K562 (cell line): ENCODE measurements around the gene ALDH5A1. TPM values are rescaled to one million over a fixed set of nuclear protein-coding genes. Genes with fewer than 3 reads are reported as not detected.

ENCODE experiments used
- ATAC-seq: fragments of 200-7000 bp; cut with Tn5 transposase; 3 replicates; pipeline ENCODE4 v1.9.1; 2020; ENCODE audit warnings: moderate library complexity
- BruUV-seq: library from RNA; stranded (reverse); fragments of 400-500 nt; replicated peaks from 2 replicates; lab custom pipeline; 2021; lab: Mats Ljungman, UMichigan
- CTCF ChIA-PET: fragments of 300-600 bp; formaldehyde crosslinking; extraction: SDS; loops from one replicate; lab custom pipeline; 2021; ENCODE audit warnings: low intra/inter-chr PET ratio; lab: Yijun Ruan, JAX
- POLR2A ChIA-PET: fragments of 300-600, 350-650 bp; sonication (Branson Sonifier 250); formaldehyde crosslinking; extraction: SDS; loops from one replicate; lab custom pipeline; 2021; ENCODE audit warnings: antibody characterized with exemption, inconsistent platforms; lab: Yijun Ruan, JAX
- DNase-seq, 4 experiments: peaks; one replicate each; pipeline versions ENCODE4 v3.0.0 to v3.0.0-alpha.2; 2011 to 2018; ENCODE audit warnings: low spot score in 3 of 4, mixed read lengths in 3 of 4; ENCODE audit errors: extremely low read depth in 1 of 4
- FAIRE-seq: peaks from 2 replicates; lab custom pipeline; 2011; peaks lifted over from hg19 to GRCh38; lab: Jason Lieb, UNC
- H2AFZ ChIP-seq: 2 replicates; pipeline ENCODE4 v1.6.0; 2011; ENCODE audit warnings: low read depth, low read length, control low read depth, inconsistent platforms
- H3K27ac ChIP-seq: fragments of 200-600 bp; 3 replicates; pipeline ENCODE4 v1.8.0; 2011; ENCODE audit warnings: low read depth, mild to moderate bottlenecking, control low read depth, inconsistent platforms, low read length, moderate library complexity, mixed read lengths; ENCODE audit errors: extremely low read depth
- H3K27me3 ChIP-seq, 2 experiments: fragments of 300-600 bp in 1 of 2; 2 replicates in 1 of 2; 3 replicates in 1 of 2; pipeline versions ENCODE4 v1.6.0 to v1.8.0; 2011; ENCODE audit warnings: inconsistent platforms in 2 of 2, low read length in 2 of 2, mild to moderate bottlenecking in 1 of 2, mixed read lengths in 1 of 2, moderate library complexity in 1 of 2; ENCODE audit not compliant: control insufficient read depth in 2 of 2, insufficient read depth in 2 of 2
- H3K36me3 ChIP-seq: fragments of 300-600 bp; 3 replicates; pipeline ENCODE4 v1.8.0; 2011; ENCODE audit warnings: mild to moderate bottlenecking, low read length, inconsistent platforms; ENCODE audit not compliant: control insufficient read depth, insufficient read depth
- H3K4me1 ChIP-seq, 2 experiments: fragments of 200-600 bp in 1 of 2; replicated peaks in 1 of 2; 2 replicates in 1 of 2; 3 replicates in 1 of 2; pipeline versions ENCODE4 v1.5.1 to v1.8.0; 2011; ENCODE audit warnings: inconsistent platforms in 2 of 2, low read length in 2 of 2, mild to moderate bottlenecking in 1 of 2, mixed read lengths in 1 of 2, moderate library complexity in 1 of 2; ENCODE audit not compliant: control insufficient read depth in 2 of 2, insufficient read depth in 2 of 2
- H3K4me2 ChIP-seq: 2 replicates; pipeline ENCODE4 v1.6.1; 2011; ENCODE audit warnings: low read length, control low read depth, inconsistent platforms, mixed read lengths; ENCODE audit not compliant: insufficient read depth
- H3K4me3 ChIP-seq: fragments of 200-600 bp; sonication (generic), shearing (Covaris generic); 2 replicates; pipeline ENCODE4 v1.5.1; 2016; ENCODE audit warnings: control low read depth, inconsistent platforms
- H3K79me2 ChIP-seq: fragments of 200-600 bp; 3 replicates; pipeline ENCODE4 v1.8.0; 2011; ENCODE audit warnings: low read length, inconsistent platforms; ENCODE audit not compliant: control insufficient read depth, insufficient read depth
- H3K9ac ChIP-seq, 2 experiments: 2 replicates each; pipeline versions ENCODE4 v1.6.0 to v1.6.1; 2011; ENCODE audit warnings: low read depth in 2 of 2, low read length in 2 of 2, control low read depth in 1 of 2, inconsistent platforms in 1 of 2, mild to moderate bottlenecking in 1 of 2, mixed read lengths in 1 of 2; ENCODE audit not compliant: insufficient read depth in 1 of 2
- H3K9me1 ChIP-seq: one replicate; pipeline ENCODE4 v1.6.0; 2011; ENCODE audit warnings: inconsistent platforms, mild to moderate bottlenecking, low read length, moderate library complexity; ENCODE audit not compliant: control insufficient read depth, insufficient read depth
- H3K9me3 ChIP-seq: replicated peaks from 2 replicates; pipeline ENCODE4 v1.5.1; 2011; ENCODE audit warnings: low read depth, low read length, inconsistent platforms; ENCODE audit not compliant: control insufficient read depth, insufficient read depth
- H4K20me1 ChIP-seq: replicated peaks from 2 replicates; pipeline ENCODE4 v1.6.1; 2011; ENCODE audit warnings: low read length, inconsistent platforms, mixed read lengths; ENCODE audit not compliant: control insufficient read depth, insufficient read depth
- RERE ChIP-seq: sonication (generic); formaldehyde crosslinking; IDR thresholded peaks from 2 replicates; pipeline ENCODE4 v1.8.0; 2023; ENCODE audit warnings: missing genetic modification reagents, mild to moderate bottlenecking, borderline replicate concordance
- TEAD4 ChIP-seq, 2 experiments: sonication (generic) in 1 of 2; formaldehyde crosslinking in 1 of 2; IDR thresholded peaks; 2 replicates each; pipeline versions ENCODE4 v1.6.1 to v1.8.0; 2012 to 2022; ENCODE audit warnings: borderline replicate concordance in 1 of 2, inconsistent platforms in 1 of 2, low read length in 1 of 2, mild to moderate bottlenecking in 1 of 2, missing genetic modification reagents in 1 of 2
- ZBTB7A ChIP-seq: IDR thresholded peaks from 2 replicates; pipeline ENCODE4 v1.6.1; 2011; ENCODE audit warnings: low read depth, mild to moderate bottlenecking, low read length, moderate library complexity, borderline replicate concordance; ENCODE audit not compliant: control insufficient read depth
- ZNF232 ChIP-seq: sonication (generic); formaldehyde crosslinking; IDR thresholded peaks from 2 replicates; pipeline ENCODE4 v1.8.0; 2022; ENCODE audit warnings: mild to moderate bottlenecking, missing genetic modification reagents
- WGBS: fragments of 100-300 bp; shearing (Covaris generic); methylation state at CpG from one replicate; pipeline ENCODE4 v1.1.6; 2016; ENCODE audit warnings: low coverage, mixed read lengths; ENCODE audit not compliant: insufficient coverage; ENCODE audit errors: missing lambda C conversion rate; 5-methylcytosine and 5-hydroxymethylcytosine counted together
- in situ Hi-C: fragments of 300-500 bp; cut with MboI; formaldehyde crosslinking; loops from 4 replicates; pipeline ENCODE4 v1.15.0; 2018; ENCODE audit warnings: inconsistent platforms, mixed read lengths
- intact Hi-C: fragments of 100-400 bp; cut with micrococcal nuclease; formaldehyde crosslinking; loops from 2 replicates; pipeline ENCODE4 v1.14.2; 2022
- polyA plus RNA-seq, 8 experiments: library from polyadenylated mRNA; depleted of rRNA in 4 of 8; stranded (reverse) in 5 of 8; unstranded in 3 of 8; fragments of >200 nt; fragmentation: Nextera tagmentation in 2 of 8; fragmentation: Illumina TruSeq in 1 of 8; extraction: Ambion mirVana in 2 of 8; extraction: Trizol in 1 of 8; gene quantifications; 2 replicates each; pipeline versions ENCODE4 v1.2.1 to v1.2.3, GENCODE V29; 2011 to 2014; ENCODE audit warnings: inconsistent platforms in 1 of 8, missing spikeins in 1 of 8
- total RNA-seq, 7 experiments: library from RNA; depleted of rRNA in 6 of 7; stranded (reverse); fragments of >200 nt in 6 of 7; fragmentation: Illumina TruSeq in 2 of 7; extraction: Trizol in 2 of 7; gene quantifications; 2 replicates each; pipeline versions ENCODE4 v1.2.1 to v1.2.3, GENCODE V29; 2011 to 2021; ENCODE audit warnings: low replicate concordance in 1 of 7
- TF ChIP-seq, protein P1 (sequence below): fragments of 450-650 bp; IDR thresholded peaks from 2 replicates; pipeline ENCODE4 v1.6.1; 2016; ENCODE audit warnings: low read depth

Gene ALDH5A1
- total and polyA plus RNA-seq, 9 of the 15 experiments (the other 6 are each of a cell fraction or from before 2014, with no cell fraction given): 2.2 to 19.7 (median 9.5) TPM

DNA sequence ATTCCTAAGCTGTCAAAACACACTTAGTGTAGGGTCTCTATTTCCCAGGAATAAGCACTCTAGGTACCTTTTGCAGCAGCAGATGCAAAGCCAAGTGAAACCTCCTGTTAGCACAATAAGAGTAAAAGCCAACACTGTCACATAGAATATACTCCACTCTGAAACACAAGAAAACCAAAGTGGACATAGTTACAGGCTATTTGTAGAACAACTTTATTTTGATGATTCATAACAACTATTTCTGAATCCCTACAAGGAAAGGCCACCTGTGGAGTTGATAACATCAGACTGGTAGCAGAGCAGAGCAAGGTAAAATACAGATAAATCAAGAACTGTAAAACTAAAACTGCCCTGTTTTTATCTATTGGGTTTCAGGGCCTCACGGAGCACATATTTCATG is 59.7 kb downstream of the ALDH5A1 start:
- in situ Hi-C loops (no loop called here), intact Hi-C loops (no loop called here)
- ATAC-seq (no peak), DNase-seq (no peak), FAIRE-seq (no peak)
- WGBS: 5% methylated on average over 1 of the region's 1 CpG
- H3K36me3 ChIP-seq: no peaks in the 10 kb centered on the region
- no TSS peak for BruUV-seq
- H3K4me2 ChIP-seq: no peak overlapping the region
- no peak overlapping the region for H3K27ac ChIP-seq
- no peak overlapping the region for H3K4me3 ChIP-seq
- no peaks in the 10 kb centered on the region; the same call in 1 of the 2 replicates for H4K20me1 ChIP-seq
- no peak overlapping the region for H2AFZ ChIP-seq
- no peaks in the 10 kb centered on the region for H3K79me2 ChIP-seq
- ChIA-PET POLR2A (no interaction called here), CTCF (no interaction called here)
- no peaks in the 10 kb centered on the region for H3K9me3 ChIP-seq
- H3K4me1 ChIP-seq: no peaks in the 10 kb centered on the region
- H3K27me3 ChIP-seq: peaks cover 19 to 26% of the 10 kb centered on the region in 2 experiments
- H3K9ac ChIP-seq: no peak overlapping the region
- H3K9me1 ChIP-seq: peaks cover 3% of the 10 kb centered on the region
- TF ChIP-seq ZNF232 (CRISPR knock-in tag) (no peak), RERE (CRISPR knock-in tag) (no peak), ZBTB7A (no peak), TEAD4 (IDR thresholded peaks at IDR 0.05; ENCODE audit: low read length) (no peak), TEAD4 (CRISPR knock-in tag; IDR thresholded peaks at IDR 0.05; ENCODE audit: borderline replicate concordance) (no peak)
- TF ChIP-seq, protein P1, sequence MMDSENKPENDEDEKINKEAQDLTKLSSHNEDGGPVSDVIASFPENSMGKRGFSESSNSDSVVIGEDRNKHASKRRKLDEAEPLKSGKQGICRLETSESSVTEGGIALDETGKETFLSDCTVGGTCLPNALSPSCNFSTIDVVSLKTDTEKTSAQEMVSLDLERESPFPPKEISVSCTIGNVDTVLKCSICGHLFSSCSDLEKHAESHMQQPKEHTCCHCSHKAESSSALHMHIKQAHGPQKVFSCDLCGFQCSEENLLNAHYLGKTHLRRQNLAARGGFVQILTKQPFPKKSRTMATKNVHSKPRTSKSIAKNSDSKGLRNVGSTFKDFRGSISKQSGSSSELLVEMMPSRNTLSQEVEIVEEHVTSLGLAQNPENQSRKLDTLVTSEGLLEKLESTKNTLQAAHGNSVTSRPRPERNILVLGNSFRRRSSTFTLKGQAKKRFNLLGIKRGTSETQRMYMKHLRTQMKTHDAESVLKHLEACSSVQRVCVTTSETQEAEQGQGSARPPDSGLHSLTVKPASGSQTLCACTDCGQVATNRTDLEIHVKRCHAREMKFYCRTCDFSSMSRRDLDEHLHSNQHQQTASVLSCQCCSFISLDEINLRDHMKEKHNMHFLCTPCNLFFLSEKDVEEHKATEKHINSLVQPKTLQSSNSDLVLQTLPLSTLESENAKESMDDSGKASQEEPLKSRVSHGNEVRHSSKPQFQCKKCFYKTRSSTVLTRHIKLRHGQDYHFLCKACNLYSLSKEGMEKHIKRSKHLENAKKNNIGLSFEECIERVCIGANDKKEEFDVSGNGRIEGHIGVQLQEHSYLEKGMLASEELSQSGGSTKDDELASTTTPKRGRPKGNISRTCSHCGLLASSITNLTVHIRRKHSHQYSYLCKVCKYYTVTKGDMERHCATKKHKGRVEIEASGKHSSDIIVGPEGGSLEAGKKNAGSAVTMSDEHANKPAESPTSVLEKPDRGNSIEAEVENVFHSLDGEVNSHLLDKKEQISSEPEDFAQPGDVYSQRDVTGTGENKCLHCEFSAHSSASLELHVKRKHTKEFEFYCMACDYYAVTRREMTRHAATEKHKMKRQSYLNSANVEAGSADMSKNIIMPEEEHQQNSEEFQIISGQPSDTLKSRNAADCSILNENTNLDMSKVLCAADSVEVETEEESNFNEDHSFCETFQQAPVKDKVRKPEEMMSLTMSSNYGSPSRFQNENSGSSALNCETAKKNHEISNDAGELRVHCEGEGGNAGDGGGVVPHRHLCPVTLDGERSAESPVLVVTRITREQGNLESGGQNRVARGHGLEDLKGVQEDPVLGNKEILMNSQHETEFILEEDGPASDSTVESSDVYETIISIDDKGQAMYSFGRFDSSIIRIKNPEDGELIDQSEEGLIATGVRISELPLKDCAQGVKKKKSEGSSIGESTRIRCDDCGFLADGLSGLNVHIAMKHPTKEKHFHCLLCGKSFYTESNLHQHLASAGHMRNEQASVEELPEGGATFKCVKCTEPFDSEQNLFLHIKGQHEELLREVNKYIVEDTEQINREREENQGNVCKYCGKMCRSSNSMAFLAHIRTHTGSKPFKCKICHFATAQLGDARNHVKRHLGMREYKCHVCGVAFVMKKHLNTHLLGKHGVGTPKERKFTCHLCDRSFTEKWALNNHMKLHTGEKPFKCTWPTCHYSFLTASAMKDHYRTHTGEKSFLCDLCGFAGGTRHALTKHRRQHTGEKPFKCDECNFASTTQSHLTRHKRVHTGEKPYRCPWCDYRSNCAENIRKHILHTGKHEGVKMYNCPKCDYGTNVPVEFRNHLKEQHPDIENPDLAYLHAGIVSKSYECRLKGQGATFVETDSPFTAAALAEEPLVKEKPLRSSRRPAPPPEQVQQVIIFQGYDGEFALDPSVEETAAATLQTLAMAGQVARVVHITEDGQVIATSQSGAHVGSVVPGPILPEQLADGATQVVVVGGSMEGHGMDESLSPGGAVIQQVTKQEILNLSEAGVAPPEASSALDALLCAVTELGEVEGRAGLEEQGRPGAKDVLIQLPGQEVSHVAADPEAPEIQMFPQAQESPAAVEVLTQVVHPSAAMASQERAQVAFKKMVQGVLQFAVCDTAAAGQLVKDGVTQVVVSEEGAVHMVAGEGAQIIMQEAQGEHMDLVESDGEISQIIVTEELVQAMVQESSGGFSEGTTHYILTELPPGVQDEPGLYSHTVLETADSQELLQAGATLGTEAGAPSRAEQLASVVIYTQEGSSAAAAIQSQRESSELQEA: no peak
